ENCODE measurements around the gene IGSF6. TPM values are rescaled to one million over a fixed set of nuclear protein-coding genes. Genes with fewer than 3 reads are reported as not detected.

Gene IGSF6
- total and polyA plus RNA-seq, 2 of the 8 experiments (the other 6 are each of a cell fraction or from before 2014, with no cell fraction given) = not detected

DNA sequence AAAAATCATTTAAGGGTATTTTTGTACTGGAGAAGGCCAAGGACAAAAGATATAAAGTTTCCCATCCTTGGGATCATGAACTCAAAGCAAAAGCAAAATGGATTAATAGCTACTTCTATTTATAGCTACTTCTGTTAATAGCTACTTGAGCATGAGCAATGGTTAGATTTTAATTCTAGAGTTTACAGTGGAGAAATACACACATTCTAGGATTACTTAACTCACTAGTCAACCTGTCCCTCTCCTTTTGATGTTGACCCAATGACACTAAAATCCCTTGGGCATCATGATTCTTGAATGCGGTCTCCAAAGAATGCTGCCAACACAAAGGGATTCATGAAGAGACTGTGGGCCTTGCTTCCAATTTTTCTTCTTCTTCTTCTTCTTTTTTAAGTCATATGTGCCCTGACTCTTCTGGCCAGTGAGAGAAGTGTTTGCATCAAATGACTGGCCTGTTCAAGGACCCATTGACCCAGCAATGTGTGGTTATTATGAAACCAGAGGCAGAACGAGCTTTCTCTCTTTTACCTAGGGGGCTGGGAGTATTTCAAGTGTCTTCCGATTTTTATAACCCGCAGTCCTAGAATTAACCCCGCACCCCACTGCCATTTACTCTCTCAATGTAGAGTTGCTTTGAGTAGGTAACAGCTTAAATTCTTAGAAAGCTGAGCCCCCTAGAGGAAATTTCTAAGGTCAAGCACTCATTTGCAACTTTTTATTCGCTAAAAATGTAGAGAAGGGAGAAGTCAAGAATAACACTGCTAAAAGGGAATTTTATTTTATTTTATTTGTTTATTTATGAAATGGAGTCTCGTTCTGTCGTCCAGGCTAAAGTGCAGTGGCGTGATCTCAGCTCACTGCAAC, 46.0 kb upstream of the IGSF6 start:
- no peak overlapping the region for H3K18ac ChIP-seq (ENCODE audit: extremely low read depth, low read length)
- H2BK120ac ChIP-seq (replicated peaks; ENCODE audit: low read depth, low read length) = no peak overlapping the region
- no peak overlapping the region for H2BK5ac ChIP-seq (ENCODE audit: low read depth, low read length)
- H3K4me1 ChIP-seq (replicated peaks in 1 of 4; ENCODE audit: control insufficient read depth in 3 of 4, insufficient read depth in 4 of 4, low read length in 3 of 4) = peaks cover 0 to 2% (median 1%) of the 10 kb centered on the region in 4 experiments; a peak in 2 of 7 replicates
- H3K9ac ChIP-seq (replicated peaks in 1 of 4; ENCODE audit: extremely low read depth in 1 of 4, low read depth in 3 of 4, low read length in 3 of 4) = no peak overlapping the region
- no peak overlapping the region for H2AFZ ChIP-seq (ENCODE audit: low read length)
- no peak overlapping the region for H4K5ac ChIP-seq (ENCODE audit: insufficient read length, low read depth, low read length)
- POLR2A ChIA-PET (ENCODE audit: partially characterized antibody) = interaction anchor here (0.7 kb wide), 1 partner anchor 99 kb away, joined by 3 read pairs; the partner anchor contains the start of gene METTL9
- H2BK12ac ChIP-seq (ENCODE audit: low read depth, low read length) = no peak overlapping the region
- DNase-seq (ENCODE audit: low read depth in 1 of 2, low spot score in 2 of 2) (no peak), FAIRE-seq (no peak)
- CTCF ChIA-PET (ENCODE audit: partially characterized antibody) = interaction anchor here (0.5 to 9.9 kb wide), 11 partner anchors 9 to 1320 kb away, joined by 3 to 93 read pairs (median 4); no protein-coding TSS in a partner anchor
- no peak overlapping the region for H2BK20ac ChIP-seq (ENCODE audit: low read length)
- no peaks in the 10 kb centered on the region for H3K27me3 ChIP-seq (replicated peaks in 1 of 4; ENCODE audit: control insufficient read depth in 3 of 4, extremely low read depth in 1 of 4, insufficient read depth in 3 of 4, low read length in 3 of 4)
- no peaks in the 10 kb centered on the region for H3K79me1 ChIP-seq (ENCODE audit: low read depth, low read length)
- no peak overlapping the region for H3K14ac ChIP-seq (ENCODE audit: insufficient read length)
- H4K20me1 ChIP-seq (replicated peaks in 1 of 2; ENCODE audit: control insufficient read depth in 1 of 2, insufficient read depth in 2 of 2, low read length in 2 of 2) = no peaks in the 10 kb centered on the region
- no peaks in the 10 kb centered on the region for H3K9me3 ChIP-seq (ENCODE audit: insufficient read depth in 2 of 2, low read depth in 1 of 2, low read length in 1 of 2)
- no peak overlapping the region for H3K56ac ChIP-seq (replicated peaks; ENCODE audit: insufficient read length, low read depth, low read length)
- TF ChIP-seq SP1 (IDR thresholded peaks at IDR 0.05; ENCODE audit: low read depth, low read length) = no peak
- TF ChIP-seq, protein P1, sequence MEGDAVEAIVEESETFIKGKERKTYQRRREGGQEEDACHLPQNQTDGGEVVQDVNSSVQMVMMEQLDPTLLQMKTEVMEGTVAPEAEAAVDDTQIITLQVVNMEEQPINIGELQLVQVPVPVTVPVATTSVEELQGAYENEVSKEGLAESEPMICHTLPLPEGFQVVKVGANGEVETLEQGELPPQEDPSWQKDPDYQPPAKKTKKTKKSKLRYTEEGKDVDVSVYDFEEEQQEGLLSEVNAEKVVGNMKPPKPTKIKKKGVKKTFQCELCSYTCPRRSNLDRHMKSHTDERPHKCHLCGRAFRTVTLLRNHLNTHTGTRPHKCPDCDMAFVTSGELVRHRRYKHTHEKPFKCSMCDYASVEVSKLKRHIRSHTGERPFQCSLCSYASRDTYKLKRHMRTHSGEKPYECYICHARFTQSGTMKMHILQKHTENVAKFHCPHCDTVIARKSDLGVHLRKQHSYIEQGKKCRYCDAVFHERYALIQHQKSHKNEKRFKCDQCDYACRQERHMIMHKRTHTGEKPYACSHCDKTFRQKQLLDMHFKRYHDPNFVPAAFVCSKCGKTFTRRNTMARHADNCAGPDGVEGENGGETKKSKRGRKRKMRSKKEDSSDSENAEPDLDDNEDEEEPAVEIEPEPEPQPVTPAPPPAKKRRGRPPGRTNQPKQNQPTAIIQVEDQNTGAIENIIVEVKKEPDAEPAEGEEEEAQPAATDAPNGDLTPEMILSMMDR (IDR thresholded peaks at IDR 0.05; ENCODE audit: control extremely low read depth in 1 of 3, insufficient read depth in 1 of 3, low read depth in 1 of 3, low read length in 3 of 3) = peak in 1 of 3 experiments; percentile 7; a peak in 2 of 4 replicates
- no peak for TF ChIP-seq POLR2AphosphoS5 (IDR thresholded peaks at IDR 0.05; ENCODE audit: low read depth, low read length)
- TF ChIP-seq RAD21 (IDR thresholded peaks at IDR 0.05 in 1 of 2, conservative IDR thresholded peaks at IDR 0.05 in 1 of 2; ENCODE audit: low read depth in 2 of 2, low read length in 2 of 2) = peak; percentile 10 to 19; a peak in 2 of 4 replicates
- no peak for TF ChIP-seq RNF2 (IDR thresholded peaks at IDR 0.05; ENCODE audit: borderline replicate concordance, low read depth, low read length, missing control alignments, poor library complexity, severe bottlenecking)
- no peaks in the 10 kb centered on the region for H3K79me2 ChIP-seq (ENCODE audit: control insufficient read depth in 1 of 2, insufficient read depth in 2 of 2, low read length in 2 of 2)
- H3K23ac ChIP-seq (ENCODE audit: insufficient read length) = no peak overlapping the region
- no peak overlapping the region for H2AK5ac ChIP-seq (ENCODE audit: low read depth, low read length)
- no peak overlapping the region for H3K4me3 ChIP-seq (ENCODE audit: extremely low read depth in 1 of 4, insufficient read depth in 2 of 4, low read depth in 3 of 4, low read length in 4 of 4)
- no peak overlapping the region for H3K27ac ChIP-seq (ENCODE audit: low read depth, low read length)
- no peak overlapping the region for H2BK15ac ChIP-seq (ENCODE audit: low read length)
- 85% methylated on average over 9 of the region's 9 CpGs; no CpG with 5 or more reads in 1 of the 2 experiments for WGBS, 2 experiments (ENCODE audit: extremely low coverage in 1 of 2, insufficient coverage in 1 of 2, insufficient read length in 1 of 2, insufficient replicate concordance in 2 of 2, low coverage in 1 of 2, low lambda C conversion rate in 2 of 2, missing lambda C conversion rate in 1 of 2)
- H3K4me2 ChIP-seq (ENCODE audit: insufficient read depth in 1 of 2, low read depth in 2 of 2, low read length in 2 of 2) = no peak overlapping the region
- H3K4ac ChIP-seq (replicated peaks; ENCODE audit: insufficient read length, low read depth, low read length) = no peak overlapping the region
- H3K23me2 ChIP-seq (ENCODE audit: low read depth, low read length) = no peaks in the 10 kb centered on the region
- H4K8ac ChIP-seq (ENCODE audit: extremely low read depth, insufficient read depth, low read length) = no peak overlapping the region
- H4K91ac ChIP-seq (replicated peaks; ENCODE audit: insufficient read length, low read length) = no peak overlapping the region
- H3K36me3 ChIP-seq (ENCODE audit: control insufficient read depth in 2 of 4, insufficient read depth in 4 of 4, low read length in 3 of 4) = no peaks in the 10 kb centered on the region
